IMR-90 (cell line): ENCODE measurements around the gene BARD1. TPM values are rescaled to one million over a fixed set of nuclear protein-coding genes. Genes with fewer than 3 reads are reported as not detected.
A peak's percentile ranks its signal among the peaks of the same experiment; 100 is the strongest.

Source experiments
- ATAC-seq: fragments of 200-7000 bp; cut with Tn5 transposase; 2 replicates; pipeline ENCODE4 v1.9.1; 2020; ENCODE audit warnings: low read depth, mild to moderate bottlenecking, moderate library complexity
- BruUV-seq: library from RNA; stranded (reverse); fragments of 400-500 nt; replicated peaks from 2 replicates; lab custom pipeline; 2021; lab: Mats Ljungman, UMichigan
- CTCF ChIA-PET: fragments of 300-600 bp; formaldehyde crosslinking; extraction: SDS; loops from one replicate; lab custom pipeline; 2021; ENCODE audit warnings: antibody characterized with exemption; lab: Yijun Ruan, JAX
- POLR2A ChIA-PET: fragments of 300-600 bp; sonication (Branson Sonifier 250); formaldehyde crosslinking; loops from one replicate; lab custom pipeline; 2022; ENCODE audit warnings: antibody characterized with exemption; ENCODE audit not compliant: unreplicated experiment; lab: Charles Lee
- DNase-seq: peaks from one replicate; pipeline ENCODE4 v3.0.0; 2013
- H2AFZ ChIP-seq: replicated peaks from 2 replicates; pipeline ENCODE3; 2013; ENCODE audit warnings: low read length, mild to moderate bottlenecking; ENCODE audit not compliant: poor library complexity
- H2AK5ac ChIP-seq: 2 replicates; pipeline ENCODE4 v1.6.1; 2013; ENCODE audit warnings: low read depth, low read length, inconsistent platforms
- H2AK9ac ChIP-seq: replicated peaks from 2 replicates; pipeline ENCODE3; 2013; ENCODE audit warnings: mild to moderate bottlenecking, low read depth, low read length, moderate library complexity; ENCODE audit not compliant: poor library complexity
- H2BK120ac ChIP-seq: 2 replicates; pipeline ENCODE4 v1.6.1; 2013; ENCODE audit warnings: low read depth, low read length, inconsistent platforms
- H2BK15ac ChIP-seq: 3 replicates; pipeline ENCODE4 v1.6.1; 2013; ENCODE audit warnings: low read depth, low read length, inconsistent platforms
- H2BK20ac ChIP-seq: 2 replicates; pipeline ENCODE4 v1.6.1; 2013; ENCODE audit warnings: low read depth, mild to moderate bottlenecking, inconsistent platforms, low read length, moderate library complexity
- H2BK5ac ChIP-seq: 2 replicates; pipeline ENCODE4 v1.6.1; 2013; ENCODE audit warnings: mild to moderate bottlenecking, low read depth, low read length, inconsistent platforms; ENCODE audit not compliant: poor library complexity, severe bottlenecking
- H3K14ac ChIP-seq: replicated peaks from 2 replicates; pipeline ENCODE4 v1.6.1; 2013; ENCODE audit warnings: low read depth, low read length, inconsistent platforms
- H3K18ac ChIP-seq: 2 replicates; pipeline ENCODE4 v1.6.1; 2013; ENCODE audit warnings: low read depth, low read length, control low read depth
- H3K23ac ChIP-seq: 2 replicates; pipeline ENCODE4 v1.6.1; 2013; ENCODE audit warnings: low read depth, low read length, inconsistent platforms
- H3K27ac ChIP-seq: 2 replicates; pipeline ENCODE4 v1.5.1; 2013; ENCODE audit warnings: mild to moderate bottlenecking, control low read depth, low read length; ENCODE audit not compliant: insufficient read depth
- H3K27me3 ChIP-seq: 2 replicates; pipeline ENCODE4 v1.6.1; 2013; ENCODE audit warnings: low read length; ENCODE audit not compliant: control insufficient read depth, insufficient read depth
- H3K36me3 ChIP-seq: 2 replicates; pipeline ENCODE4 v1.6.1; 2013; ENCODE audit warnings: low read length, mixed read lengths; ENCODE audit not compliant: control insufficient read depth, insufficient read depth
- H3K4ac ChIP-seq: 2 replicates; pipeline ENCODE4 v1.6.1; 2013; ENCODE audit warnings: low read depth, low read length, inconsistent platforms
- H3K4me1 ChIP-seq: 2 replicates; pipeline ENCODE4 v1.6.1; 2013; ENCODE audit warnings: low read length, mixed read lengths; ENCODE audit not compliant: control insufficient read depth, insufficient read depth
- H3K4me2 ChIP-seq: 2 replicates; pipeline ENCODE4 v1.6.1; 2013; ENCODE audit warnings: low read depth, mild to moderate bottlenecking, control low read depth, low read length, moderate library complexity
- H3K4me3 ChIP-seq: 2 replicates; pipeline ENCODE4 v1.5.1; 2013; ENCODE audit warnings: low read depth, mild to moderate bottlenecking, control low read depth, low read length, moderate library complexity; ENCODE audit not compliant: insufficient read depth
- H3K56ac ChIP-seq: 2 replicates; pipeline ENCODE4 v1.6.1; 2013; ENCODE audit warnings: low read length, inconsistent platforms; ENCODE audit not compliant: insufficient read depth; ENCODE audit errors: extremely low read depth
- H3K79me1 ChIP-seq, 2 experiments: 2 replicates each; pipeline ENCODE4 v1.6.1; 2013; ENCODE audit warnings: low read length in 2 of 2, inconsistent platforms in 1 of 2, low read depth in 1 of 2
- H3K9ac ChIP-seq: 2 replicates; pipeline ENCODE4 v1.6.1; 2013; ENCODE audit warnings: low read depth, low read length, control low read depth
- H3K9me1 ChIP-seq: 2 replicates; pipeline ENCODE4 v1.6.1; 2013; ENCODE audit warnings: low read length, inconsistent platforms; ENCODE audit not compliant: insufficient read depth
- H3K9me3 ChIP-seq: 2 replicates; pipeline ENCODE4 v1.6.1; 2013; ENCODE audit warnings: low read length; ENCODE audit not compliant: control insufficient read depth, insufficient read depth
- H4K20me1 ChIP-seq: 2 replicates; pipeline ENCODE4 v1.6.1; 2013; ENCODE audit warnings: low read length, inconsistent platforms; ENCODE audit not compliant: insufficient read depth
- H4K5ac ChIP-seq: 2 replicates; pipeline ENCODE4 v1.6.1; 2013; ENCODE audit warnings: mild to moderate bottlenecking, low read depth, low read length, control low read depth
- H4K8ac ChIP-seq, 2 experiments: 2 replicates each; pipeline ENCODE4 v1.6.1; 2013; ENCODE audit warnings: low read depth in 2 of 2, low read length in 2 of 2, control low read depth in 1 of 2, inconsistent platforms in 1 of 2
- H4K91ac ChIP-seq: 2 replicates; pipeline ENCODE4 v1.6.1; 2013; ENCODE audit warnings: low read depth, low read length, inconsistent platforms; ENCODE audit not compliant: insufficient read depth
- BHLHE40 ChIP-seq: fragments of 150-350 bp; IDR thresholded peaks from 2 replicates; pipeline ENCODE4 v1.6.1; 2016; ENCODE audit warnings: mild to moderate bottlenecking, low read depth, low read length
- CEBPB ChIP-seq: IDR thresholded peaks from 2 replicates; pipeline ENCODE4 v1.6.1; 2012; ENCODE audit warnings: low read depth, low read length, improper control_type of control experiment
- CHD1 ChIP-seq: IDR thresholded peaks from 2 replicates; pipeline ENCODE4 v1.6.1; 2012; ENCODE audit warnings: low read depth, low read length, improper control_type of control experiment
- CTCF ChIP-seq: conservative IDR thresholded peaks from 2 replicates; pipeline ENCODE4 v1.5.1; 2012; ENCODE audit warnings: mild to moderate bottlenecking, low read depth, low read length, improper control_type of control experiment
- FOS ChIP-seq: fragments of 150-350 bp; IDR thresholded peaks from 2 replicates; pipeline ENCODE4 v1.6.1; 2016; ENCODE audit warnings: low read depth, low read length
- MAFK ChIP-seq: IDR thresholded peaks from 2 replicates; pipeline ENCODE4 v1.6.1; 2012; ENCODE audit warnings: low read depth, low read length, improper control_type of control experiment
- MAZ ChIP-seq: IDR thresholded peaks from 2 replicates; pipeline ENCODE4 v1.6.1; 2012; ENCODE audit warnings: low read depth, mild to moderate bottlenecking, low read length, improper control_type of control experiment, moderate library complexity, borderline replicate concordance
- MXI1 ChIP-seq: IDR thresholded peaks from 2 replicates; pipeline ENCODE4 v1.6.1; 2012; ENCODE audit warnings: low read depth, mild to moderate bottlenecking, low read length, moderate library complexity, borderline replicate concordance
- NFE2L2 ChIP-seq: fragments of 150-350 bp; IDR thresholded peaks from 2 replicates; pipeline ENCODE4 v1.6.1; 2016; ENCODE audit warnings: low read depth, mild to moderate bottlenecking, low read length
- POLR2A ChIP-seq: IDR thresholded peaks from 2 replicates; pipeline ENCODE4 v1.6.1; 2012; ENCODE audit warnings: mild to moderate bottlenecking, low read depth, low read length
- RAD21 ChIP-seq: IDR thresholded peaks from 2 replicates; pipeline ENCODE4 v1.6.1; 2012; ENCODE audit warnings: low read length, improper control_type of control experiment
- RCOR1 ChIP-seq: IDR thresholded peaks from 2 replicates; pipeline ENCODE4 v1.6.1; 2012; ENCODE audit warnings: mild to moderate bottlenecking, low read length, improper control_type of control experiment; ENCODE audit not compliant: insufficient replicate concordance
- RFX5 ChIP-seq: IDR thresholded peaks from 2 replicates; pipeline ENCODE4 v1.8.0; 2012; ENCODE audit warnings: low read depth, mild to moderate bottlenecking, low read length, moderate library complexity
- SMC3 ChIP-seq: fragments of 150-350 bp; IDR thresholded peaks from 2 replicates; pipeline ENCODE4 v1.6.1; 2016; ENCODE audit warnings: low read depth, mild to moderate bottlenecking, antibody characterized with exemption, low read length, moderate library complexity
- USF2 ChIP-seq: fragments of 150-350 bp; IDR thresholded peaks from 2 replicates; pipeline ENCODE4 v1.6.1; 2017; ENCODE audit warnings: mild to moderate bottlenecking, antibody characterized with exemption, low read length, low read depth
- WGBS, 2 experiments: methylation state at CpG; one replicate each; pipeline versions ENCODE4 v1.1.5 to v1.1.7; 2013; ENCODE audit warnings: missing lambda C conversion rate in 2 of 2; ENCODE audit not compliant: insufficient read length in 1 of 2; ENCODE audit errors: extremely low coverage in 2 of 2; 5-methylcytosine and 5-hydroxymethylcytosine counted together
- dilution Hi-C: fragments of 300-500 bp; cut with HindIII; formaldehyde crosslinking; loops from one replicate; pipeline ENCODE4 v1.14.3; 2018; ENCODE audit warnings: low sequenced_read_pairs; ENCODE audit not compliant: unreplicated experiment
- in situ Hi-C: fragments of 300-500 bp; cut with MboI; formaldehyde crosslinking; loops from 3 replicates; pipeline ENCODE4 v1.14.3; 2019; ENCODE audit warnings: low sequenced_read_pairs, inconsistent platforms, mixed read lengths
- intact Hi-C: fragments of 100-400 bp; cut with micrococcal nuclease; formaldehyde crosslinking; loops from 2 replicates; pipeline ENCODE4 v1.10.0; 2022
- polyA plus RNA-seq, 3 experiments: library from polyadenylated mRNA; depleted of rRNA; stranded (reverse); fragments of >200 nt; gene quantifications; 2 replicates each; pipeline ENCODE4 v1.2.3, GENCODE V29; 2012; ENCODE audit warnings: low replicate concordance in 1 of 3
- total RNA-seq: library from RNA; depleted of rRNA; stranded (reverse); fragments of >200 nt; gene quantifications from 2 replicates; pipeline ENCODE4 v1.2.3, GENCODE V29; 2012
- TF ChIP-seq, protein P1 (sequence below): fragments of 150-350 bp; IDR thresholded peaks from 2 replicates; pipeline ENCODE4 v1.6.1; 2016; ENCODE audit warnings: low read depth, mild to moderate bottlenecking, low read length, moderate library complexity, borderline replicate concordance

The BARD1 gene
- total and polyA plus RNA-seq, 2 of the 4 experiments (the other 2 are of a cell fraction) = 3.1 to 34.6 TPM

DNA sequence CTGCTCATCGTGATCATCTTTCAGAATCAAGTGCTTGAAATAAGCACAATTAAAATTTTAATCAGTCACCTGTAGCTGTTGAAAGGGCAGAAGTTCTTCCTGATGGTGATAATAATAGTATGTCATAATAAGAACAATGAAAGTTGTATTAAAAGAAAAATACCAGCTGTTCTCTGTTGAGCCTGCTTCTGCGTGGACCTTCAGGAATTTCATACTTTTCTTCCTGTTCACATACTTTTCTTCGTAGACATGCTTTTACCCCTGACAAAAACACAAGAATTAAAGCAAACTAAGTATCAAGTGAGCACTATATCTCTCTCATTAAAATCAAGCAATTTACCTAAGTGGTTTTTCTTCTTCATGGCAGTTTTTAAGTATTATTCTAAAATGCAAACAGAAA lies 79.2 kb downstream of the BARD1 start:
- no peak overlapping the region for H2AFZ ChIP-seq
- H2AK9ac ChIP-seq = no peak overlapping the region
- no peak overlapping the region for H3K18ac ChIP-seq
- H3K56ac ChIP-seq = no peak overlapping the region
- no peak overlapping the region for H3K23ac ChIP-seq
- H2BK5ac ChIP-seq = no peak overlapping the region
- H4K8ac ChIP-seq = no peak overlapping the region
- no peak overlapping the region for H3K4ac ChIP-seq
- dilution Hi-C loops = no loop called here
- H4K91ac ChIP-seq = no peak overlapping the region
- H2BK20ac ChIP-seq = no peak overlapping the region
- H2AK5ac ChIP-seq = no peak overlapping the region
- no peaks in the 10 kb centered on the region for H3K9me3 ChIP-seq
- H3K9ac ChIP-seq = no peak overlapping the region
- ChIA-PET CTCF (no interaction called here), POLR2A (no interaction called here)
- no peaks in the 10 kb centered on the region for H4K20me1 ChIP-seq
- peaks cover 5% of the 10 kb centered on the region for H3K36me3 ChIP-seq
- H2BK120ac ChIP-seq = no peak overlapping the region
- ATAC-seq (peak; percentile 67), DNase-seq (peak; percentile 28)
- intact Hi-C loops = no loop called here
- no peaks in the 10 kb centered on the region; a peak in 3 of 4 replicates for H3K79me1 ChIP-seq
- TF ChIP-seq CHD1 (no peak), MXI1 (no peak), MAFK (no peak), POLR2A (no peak), BHLHE40 (no peak), NFE2L2 (no peak), RCOR1 (no peak), FOS (no peak), MAZ (no peak), CTCF (no peak), USF2 (no peak), RAD21 (no peak), RFX5 (no peak), CEBPB (no peak), SMC3 (no peak)
- TF ChIP-seq, protein P1, sequence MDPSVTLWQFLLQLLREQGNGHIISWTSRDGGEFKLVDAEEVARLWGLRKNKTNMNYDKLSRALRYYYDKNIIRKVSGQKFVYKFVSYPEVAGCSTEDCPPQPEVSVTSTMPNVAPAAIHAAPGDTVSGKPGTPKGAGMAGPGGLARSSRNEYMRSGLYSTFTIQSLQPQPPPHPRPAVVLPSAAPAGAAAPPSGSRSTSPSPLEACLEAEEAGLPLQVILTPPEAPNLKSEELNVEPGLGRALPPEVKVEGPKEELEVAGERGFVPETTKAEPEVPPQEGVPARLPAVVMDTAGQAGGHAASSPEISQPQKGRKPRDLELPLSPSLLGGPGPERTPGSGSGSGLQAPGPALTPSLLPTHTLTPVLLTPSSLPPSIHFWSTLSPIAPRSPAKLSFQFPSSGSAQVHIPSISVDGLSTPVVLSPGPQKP = no peak
- no peak overlapping the region for H3K4me3 ChIP-seq
- H3K4me1 ChIP-seq = no peaks in the 10 kb centered on the region
- no peak overlapping the region for H3K14ac ChIP-seq
- H3K27me3 ChIP-seq = no peaks in the 10 kb centered on the region
- in situ Hi-C loops = no loop called here
- WGBS, 2 experiments = no CpG with 5 or more reads among the region's 3 CpGs
- H3K4me2 ChIP-seq = no peak overlapping the region
- no peak overlapping the region for H2BK15ac ChIP-seq
- no peak overlapping the region for H4K5ac ChIP-seq
- H3K9me1 ChIP-seq = no peaks in the 10 kb centered on the region; the same call in 1 of the 2 replicates
- no peak overlapping the region for H3K27ac ChIP-seq
- BruUV-seq = no TSS peak
